Stromal cell of bone marrow (primary cell): ENCODE results near the gene TPRX1.
"Not testable (repeated sequence)": the region's sequence is repeated elsewhere in the genome, so short reads cannot be mapped to it uniquely, and the experiment has no call there.

Experiments
- DNase-seq: peaks from one replicate; pipeline ENCODE4 v3.0.0-alpha.2; 2012; ENCODE audit warnings: low read depth

The TPRX1 gene

DNA sequence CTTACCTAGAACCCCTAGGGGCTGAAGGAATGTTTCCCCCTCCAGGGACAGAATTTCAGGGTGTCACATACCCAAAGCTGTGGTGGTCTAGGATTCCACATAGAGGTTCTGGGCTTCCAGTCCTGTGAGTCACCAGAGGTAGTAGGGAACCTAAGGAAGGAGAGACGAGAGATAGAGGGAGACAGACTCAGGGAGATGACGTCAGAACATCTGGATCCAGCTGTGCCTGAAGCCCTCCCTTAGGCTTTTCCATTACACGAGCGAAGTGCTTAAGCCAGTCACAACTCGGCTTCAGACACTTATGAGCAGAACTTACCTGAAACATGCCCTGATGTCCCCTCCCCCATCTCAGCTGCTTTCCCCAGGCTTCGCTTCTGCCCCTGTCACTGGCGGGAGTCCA is 37.7 kb downstream of the TPRX1 start:
- no peak for DNase-seq

DNA sequence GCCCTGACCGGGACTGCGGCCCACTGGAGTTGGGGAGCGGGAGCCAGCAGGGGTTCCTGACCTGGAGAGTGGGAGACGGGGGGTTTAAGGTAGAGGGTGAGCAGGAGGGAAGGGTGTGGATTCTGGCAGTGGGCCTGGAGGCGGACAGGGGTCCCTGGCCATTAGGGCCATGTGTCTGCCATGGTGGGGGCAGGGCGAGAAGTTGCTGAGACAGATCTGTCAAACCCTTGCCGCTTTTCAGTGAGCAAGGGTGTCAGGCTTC is 38.1 kb downstream of the TPRX1 start:
- no peak for DNase-seq

DNA sequence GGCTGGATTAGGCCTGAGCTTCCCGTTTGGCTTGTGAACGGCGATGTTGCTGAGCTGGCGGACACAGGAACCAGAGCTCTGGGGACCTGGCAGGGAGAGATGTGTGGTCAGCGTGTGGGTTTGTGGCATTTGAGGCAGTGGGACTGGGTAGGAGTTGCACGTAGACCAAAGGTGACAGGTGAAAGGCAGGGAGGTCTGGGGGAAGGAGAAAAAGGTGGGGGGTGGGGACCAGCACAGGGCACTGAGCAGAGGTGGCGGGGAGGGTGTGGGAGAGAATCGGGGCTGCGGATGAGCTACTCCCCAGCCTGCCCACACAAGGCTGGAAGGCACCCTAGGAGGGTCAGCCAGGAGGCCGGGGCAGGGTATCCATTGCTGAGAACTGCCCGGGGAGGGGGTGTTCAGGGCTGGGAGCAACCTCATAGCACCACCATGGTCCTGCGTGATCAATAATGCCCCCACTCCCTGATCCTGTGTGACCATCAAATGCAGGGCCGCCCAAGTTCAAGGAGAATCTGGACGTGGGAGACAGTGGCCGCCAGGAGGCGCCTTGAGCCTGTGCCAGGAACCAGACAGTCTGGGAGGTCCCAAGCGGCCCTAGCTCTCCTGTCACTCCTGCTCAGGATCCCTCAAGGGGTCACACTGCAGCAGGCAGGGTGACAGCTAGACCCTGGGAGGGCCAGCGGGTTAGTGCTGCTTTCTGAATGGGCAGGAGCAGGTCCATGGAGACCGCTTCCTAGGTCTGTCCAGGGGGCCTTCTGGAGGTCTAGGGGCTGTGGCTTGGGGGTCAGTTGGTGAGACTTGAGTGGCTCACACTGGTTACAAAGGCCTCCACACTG is 38.6 kb downstream of the TPRX1 start:
- DNase-seq = no peak

DNA sequence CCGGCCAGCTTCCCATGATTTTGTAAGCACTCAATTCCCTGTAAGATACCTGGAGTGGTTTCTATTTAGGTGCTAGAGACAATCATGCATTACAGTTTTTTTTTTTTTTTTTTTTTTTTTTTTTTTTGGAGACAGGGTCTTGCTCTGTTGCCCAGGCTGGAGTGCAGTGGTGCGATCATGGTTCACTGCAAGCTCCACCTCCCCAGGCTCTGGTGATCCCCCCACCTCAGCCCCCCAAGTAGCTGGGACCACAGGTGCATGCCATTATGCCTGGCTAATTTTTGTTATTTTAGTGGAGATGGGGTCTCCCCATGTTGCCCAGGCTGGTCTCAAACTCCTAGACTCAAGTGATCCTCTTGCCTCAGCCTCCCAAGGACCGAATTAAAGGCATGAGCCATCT is 39.6 kb downstream of the TPRX1 start:
- DNase-seq = not testable (repeated sequence)

DNA sequence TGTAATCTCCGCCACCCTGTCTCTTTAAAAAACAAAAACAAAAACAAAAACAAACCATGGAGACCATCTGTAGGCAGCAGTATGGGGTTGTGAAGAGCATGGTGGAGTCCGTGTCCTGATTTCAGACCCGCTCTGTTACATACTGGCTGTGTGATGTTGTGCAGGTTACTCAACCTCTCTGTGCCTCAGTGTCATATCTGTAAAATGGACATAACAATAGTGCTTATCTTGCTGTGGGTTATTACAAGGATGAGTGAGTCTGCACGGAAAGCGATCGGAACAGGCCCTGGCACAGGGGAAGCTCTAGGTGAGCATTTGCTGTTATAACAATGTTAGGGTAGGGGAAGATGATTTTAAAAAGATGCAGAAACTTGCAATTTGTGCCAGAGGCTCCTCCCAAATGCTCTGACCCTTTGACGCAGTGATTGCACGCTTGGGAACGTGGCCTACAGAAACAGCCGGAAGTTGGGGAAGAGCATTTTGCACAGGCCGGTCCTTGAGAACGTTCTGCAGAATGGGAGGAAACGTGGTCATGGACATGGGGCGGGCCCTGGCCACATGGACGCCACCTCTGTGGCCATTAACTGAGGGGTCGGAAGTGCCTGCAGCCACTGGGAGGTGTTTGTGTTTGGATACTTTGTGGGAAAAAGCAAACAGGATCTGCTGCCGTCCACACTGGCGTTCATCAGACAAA is 41.6 kb downstream of the TPRX1 start:
- DNase-seq = no peak

DNA sequence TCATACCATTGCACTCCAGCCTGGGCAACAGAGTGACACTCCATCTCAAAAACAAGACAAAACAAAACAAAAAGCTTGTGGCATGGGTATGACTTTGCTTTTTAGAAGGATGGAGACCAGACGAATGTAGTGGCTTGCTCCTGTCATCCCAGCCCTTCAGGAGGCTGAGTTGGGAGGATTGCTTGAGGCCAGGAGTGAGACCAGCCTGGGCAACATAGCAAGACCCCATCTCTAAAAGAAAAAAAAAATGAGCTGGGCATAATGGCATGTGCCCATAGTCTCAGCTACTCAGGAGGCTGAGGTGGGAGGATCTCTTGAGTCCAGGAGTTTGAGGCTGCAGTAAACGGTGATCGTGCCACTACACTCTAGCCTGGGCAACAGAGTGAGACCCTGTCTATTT is 42.2 kb downstream of the TPRX1 start:
- no peak for DNase-seq

DNA sequence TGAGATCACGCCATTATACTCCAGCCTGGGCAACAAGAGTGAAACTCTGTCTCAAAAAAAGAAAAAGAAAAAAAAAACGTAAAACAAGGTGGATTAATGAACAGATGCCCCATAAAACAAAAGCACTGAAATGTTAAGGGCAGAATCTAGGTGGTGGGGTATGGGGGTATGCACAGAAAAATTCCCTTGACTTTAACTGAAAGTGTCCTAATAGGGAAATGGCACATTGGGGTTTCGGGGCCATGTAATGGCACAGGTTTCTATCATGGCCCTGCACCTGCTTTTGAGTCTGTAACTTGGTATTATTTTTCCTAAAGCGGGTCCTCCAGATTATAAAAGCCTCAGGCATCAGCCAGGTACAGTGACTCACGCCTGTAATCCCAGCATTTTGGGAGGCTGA is 42.8 kb downstream of the TPRX1 start:
- DNase-seq = no peak

DNA sequence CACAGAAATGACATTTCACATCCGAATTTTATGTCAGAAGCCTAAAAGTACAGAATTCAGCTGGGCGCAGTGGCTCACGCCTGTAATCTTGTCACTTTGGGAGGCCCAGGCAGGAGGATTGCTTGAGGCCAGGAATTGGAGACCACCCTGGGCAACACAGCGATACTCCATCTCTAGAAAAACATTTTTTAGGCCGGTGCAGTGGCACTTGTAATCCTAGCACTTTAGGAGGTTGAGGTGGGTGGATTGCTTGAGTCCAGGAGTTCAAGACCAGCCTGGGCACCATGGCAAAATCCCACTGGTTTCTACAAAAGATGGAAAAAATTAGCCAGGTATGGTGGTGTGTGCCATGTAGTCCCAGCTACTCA is 43.7 kb downstream of the TPRX1 start:
- DNase-seq = no peak

DNA sequence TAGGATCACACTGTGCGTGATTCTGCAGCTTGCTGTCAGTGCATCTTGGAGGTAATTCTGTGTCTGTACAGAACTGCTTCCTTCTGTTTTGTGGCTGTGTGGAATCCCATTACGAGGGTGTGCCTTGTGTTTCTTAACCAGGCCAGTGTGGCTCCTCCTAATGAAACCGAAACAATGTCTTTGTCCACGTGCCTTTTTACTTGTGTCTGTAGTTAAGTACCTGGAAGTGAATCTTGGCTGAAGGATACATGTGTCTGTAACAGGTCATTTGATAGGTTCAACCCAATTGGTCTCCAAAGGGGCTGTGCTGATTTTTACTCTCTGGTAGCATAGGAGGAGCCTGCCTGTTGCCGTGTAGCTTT is 45.9 kb downstream of the TPRX1 start:
- DNase-seq = no peak

DNA sequence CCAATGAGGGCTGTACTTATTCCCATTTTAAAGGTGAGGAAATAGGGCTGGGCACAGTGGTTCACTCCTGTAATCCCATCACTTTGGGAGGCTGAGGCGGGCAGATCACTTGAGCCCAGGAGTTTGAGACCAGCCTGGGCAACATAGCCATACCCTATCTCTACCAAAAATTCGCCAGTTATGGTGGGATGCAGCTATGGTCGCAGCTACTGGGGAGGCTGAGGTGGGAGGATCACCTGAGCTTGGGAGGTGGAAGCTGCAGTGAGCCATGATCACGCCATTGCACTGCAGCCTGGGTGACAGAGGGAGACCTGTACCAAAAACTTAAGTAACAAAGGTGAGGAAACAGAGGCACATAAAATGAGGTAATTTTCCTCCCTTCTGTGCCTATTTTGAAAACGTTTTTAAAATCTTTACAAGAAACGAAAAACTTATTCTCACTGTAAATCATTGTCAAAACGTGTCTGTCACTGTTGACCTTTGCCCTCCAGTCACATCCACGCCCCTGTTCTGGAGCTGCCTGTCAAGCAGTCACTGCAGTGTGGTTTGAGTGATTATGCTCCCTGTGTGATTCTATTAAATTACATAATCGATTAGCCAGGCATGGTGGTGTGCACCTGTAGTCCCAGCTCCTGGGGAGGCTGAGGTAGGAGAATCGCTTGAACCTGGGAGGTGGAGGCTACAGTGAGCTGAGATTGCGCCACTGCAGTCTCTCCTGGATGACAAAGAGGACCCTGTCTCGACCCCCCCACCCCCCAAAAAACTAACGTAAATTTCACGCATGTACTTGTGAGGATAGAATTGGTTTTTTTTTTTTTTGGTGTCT is 46.5 kb downstream of the TPRX1 start:
- DNase-seq = no peak

DNA sequence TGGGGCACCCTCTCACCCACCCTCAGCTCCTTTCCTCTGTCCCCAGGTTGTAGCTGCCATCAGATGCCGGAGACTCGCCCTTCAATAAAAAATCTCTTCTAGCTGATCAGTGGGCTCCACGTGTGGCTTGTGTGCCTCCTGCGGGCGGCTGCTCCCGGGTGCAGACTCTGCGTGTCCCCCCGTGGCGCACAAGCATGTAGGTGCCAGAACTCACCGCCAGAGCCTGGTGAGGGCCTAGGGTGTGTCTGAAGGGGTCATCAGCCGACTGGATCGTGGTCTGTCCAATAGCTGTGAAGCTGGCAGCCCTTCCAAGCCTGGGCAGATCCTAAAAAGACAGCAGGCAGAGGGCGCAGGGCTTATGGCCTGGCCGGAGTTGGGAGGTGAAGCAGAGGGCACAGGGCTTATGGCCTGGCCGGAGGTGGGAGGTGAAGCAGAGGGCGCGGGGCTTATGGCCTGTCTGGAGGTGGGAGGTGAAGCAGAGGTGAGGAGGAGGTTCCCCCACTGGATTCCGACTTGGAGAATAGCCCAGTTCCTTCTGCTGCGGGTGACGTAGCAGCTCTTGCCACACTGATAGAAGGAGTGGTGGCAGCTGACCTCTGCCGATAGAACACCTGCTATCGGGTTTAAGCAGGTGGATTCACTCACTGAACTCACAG is 47.3 kb downstream of the TPRX1 start:
- no peak for DNase-seq

DNA sequence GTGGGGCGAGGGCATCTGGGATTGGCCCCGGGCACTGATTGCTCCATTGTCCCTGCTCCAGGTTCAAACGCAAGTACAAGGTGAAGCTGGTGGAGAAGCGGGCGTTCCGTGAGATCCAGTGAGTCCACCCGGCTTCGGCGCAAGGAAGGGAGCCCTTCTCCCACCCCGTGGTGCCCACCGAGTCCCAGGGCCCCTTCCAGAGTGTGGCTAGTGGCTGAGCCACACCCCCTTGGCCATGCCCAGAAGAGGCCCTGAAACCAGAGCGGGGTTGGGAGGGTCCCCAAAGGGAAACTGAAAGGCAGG is 47.8 kb downstream of the TPRX1 start:
- DNase-seq = no peak

DNA sequence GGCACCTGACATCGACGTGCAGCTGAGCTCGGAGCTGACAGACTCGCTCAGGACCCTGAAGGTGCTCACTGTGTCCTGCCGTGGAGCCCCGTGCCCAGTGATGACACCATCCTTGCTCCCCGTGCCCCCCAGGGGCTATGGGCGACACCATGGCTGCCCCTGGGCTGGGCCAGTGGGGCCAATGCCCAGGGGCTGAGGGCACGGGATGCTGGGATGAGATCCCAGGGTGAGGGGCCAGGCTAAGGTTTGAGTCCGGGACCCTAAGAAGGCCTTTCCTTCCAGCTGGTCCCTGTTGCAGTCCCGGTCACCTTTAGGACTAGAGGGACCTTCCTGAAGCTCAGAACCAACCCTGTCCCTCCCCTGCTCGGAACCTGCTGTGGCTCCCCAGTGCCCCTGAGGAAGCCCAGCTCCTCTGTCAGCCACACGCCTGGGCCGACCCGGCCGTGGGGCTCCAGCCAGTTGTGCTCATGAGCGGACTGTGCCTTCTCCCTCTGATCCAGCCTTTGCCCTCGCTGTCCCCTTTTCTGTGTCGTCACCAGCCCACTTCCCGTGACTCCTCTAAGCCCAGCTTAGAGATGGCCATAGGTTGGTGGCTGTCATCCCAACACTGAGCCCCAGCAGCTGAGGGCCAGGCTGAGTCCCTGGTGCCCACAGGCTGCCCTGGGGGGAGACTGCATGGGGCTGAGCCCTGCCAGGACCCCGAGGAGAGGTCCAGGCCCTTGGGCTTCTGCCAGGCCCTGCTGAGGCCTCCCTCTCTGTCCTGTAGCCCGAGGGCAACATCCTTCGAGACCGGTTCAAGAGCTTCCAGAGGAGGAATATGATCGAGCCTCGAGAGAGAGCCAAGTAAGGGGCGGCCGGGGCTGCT is 48.4 kb downstream of the TPRX1 start:
- DNase-seq = no peak

DNA sequence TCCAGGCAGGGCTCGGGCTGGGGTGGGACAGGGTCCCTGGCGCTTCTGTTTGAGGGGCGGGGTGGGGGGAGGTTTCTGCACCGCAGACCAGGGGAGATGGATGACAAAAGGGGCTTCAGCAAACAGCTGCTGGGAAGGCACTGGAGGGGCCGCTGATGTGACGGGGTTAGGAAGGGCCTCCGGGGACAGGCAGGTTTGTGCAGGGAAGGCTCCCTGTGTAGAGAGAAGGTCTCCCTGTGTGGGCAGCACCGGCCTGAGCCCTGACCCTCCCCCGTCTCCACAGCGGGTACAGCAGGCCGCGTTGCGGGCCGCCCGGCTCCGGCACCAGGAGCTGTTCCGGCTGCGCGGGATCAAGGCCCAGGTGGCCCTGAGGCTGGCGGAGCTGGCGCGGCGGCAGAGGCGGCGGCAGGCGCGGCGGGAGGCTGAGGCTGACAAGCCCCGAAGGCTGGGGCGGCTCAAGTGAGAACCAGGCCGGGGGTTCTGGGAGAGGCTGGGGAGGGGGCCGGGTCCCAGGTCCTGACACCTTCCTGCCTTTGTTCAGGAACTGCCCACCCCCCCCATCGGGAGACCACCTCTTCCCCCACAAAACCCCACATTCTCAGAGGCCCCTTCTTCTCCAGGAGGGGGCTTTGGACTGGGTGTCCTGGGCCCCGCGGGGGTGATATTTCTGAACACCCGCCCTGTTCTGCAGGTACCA is 49.1 kb downstream of the TPRX1 start:
- no peak for DNase-seq

DNA sequence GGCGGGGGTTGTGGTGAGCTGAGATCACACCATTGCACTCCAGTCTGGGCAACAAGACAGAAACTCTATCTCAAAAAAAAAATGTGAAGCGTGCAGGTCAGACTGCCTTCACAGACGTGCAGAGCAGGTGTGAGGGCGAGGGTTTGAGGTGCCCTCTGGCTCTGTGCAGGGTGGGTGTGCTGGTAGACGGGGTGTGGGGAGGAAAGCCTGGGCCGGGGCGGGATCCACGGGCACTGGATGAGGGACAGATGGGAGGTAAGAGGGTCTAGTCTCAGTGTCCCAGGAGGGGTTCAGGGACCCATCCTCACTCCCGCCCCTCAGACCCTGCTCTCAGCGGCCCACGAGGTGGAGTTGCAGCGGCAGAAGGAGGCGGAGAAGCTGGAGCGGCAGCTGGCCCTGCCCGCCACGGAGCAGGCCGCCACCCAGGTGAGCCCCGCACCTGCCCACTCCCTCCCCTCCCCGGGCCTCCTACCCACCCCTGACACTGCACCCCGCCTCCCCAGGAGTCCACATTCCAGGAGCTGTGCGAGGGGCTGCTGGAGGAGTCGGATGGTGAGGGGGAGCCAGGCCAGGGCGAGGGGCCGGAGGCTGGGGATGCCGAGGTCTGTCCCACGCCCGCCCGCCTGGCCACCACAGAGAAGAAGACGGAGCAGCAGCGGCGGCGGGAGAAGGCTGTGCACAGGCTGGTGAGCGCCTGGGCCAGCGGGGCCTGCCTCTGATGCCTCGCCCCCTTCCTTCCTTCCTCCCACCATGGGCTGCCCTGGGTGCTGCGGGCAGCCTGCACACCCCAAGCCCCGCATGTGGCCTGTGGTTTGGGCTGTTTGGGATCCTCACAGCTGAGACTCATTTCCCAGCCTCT is 49.9 kb downstream of the TPRX1 start:
- DNase-seq = no peak

DNA sequence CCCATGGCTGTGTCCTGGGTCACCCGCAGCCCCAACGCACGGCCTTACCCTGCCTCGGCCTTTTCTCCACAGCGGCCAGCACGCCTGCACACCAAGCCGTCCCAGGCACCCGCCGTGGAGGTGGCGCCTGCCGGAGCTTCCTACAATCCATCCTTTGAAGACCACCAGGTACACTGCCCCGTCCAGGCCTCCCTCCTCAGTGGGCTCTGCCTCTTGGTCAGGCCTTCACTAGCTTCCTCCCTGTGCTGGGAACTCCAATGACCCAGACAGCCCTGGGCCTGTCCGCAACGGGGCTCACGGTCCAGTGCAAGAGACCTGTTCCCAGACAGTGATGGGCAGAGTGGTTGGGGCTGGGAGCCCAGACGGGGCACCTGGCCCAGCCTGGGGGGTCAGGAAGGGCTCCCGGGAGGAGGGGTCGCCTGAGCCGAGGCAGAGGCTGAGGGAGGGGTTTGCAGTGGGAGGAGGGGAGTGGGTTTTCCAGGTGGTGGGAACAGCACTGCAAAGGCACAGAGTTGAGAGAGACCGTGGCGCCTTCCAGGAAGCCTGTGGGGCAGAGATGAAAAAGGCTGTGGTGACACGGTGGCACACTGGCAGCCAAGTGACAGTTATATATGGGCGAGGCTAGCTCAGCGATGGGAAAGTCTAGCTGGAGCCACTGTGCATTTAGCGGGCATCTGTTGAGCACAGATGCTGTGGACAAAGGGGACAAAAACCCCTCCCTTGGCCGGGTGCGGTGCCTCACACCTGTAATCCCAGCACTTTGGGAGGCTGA is 51.7 kb downstream of the TPRX1 start:
- no peak for DNase-seq
